B cell (primary cell): ENCODE data around the gene ENTHD1. TPM values are rescaled to one million over a fixed set of nuclear protein-coding genes. Genes with fewer than 3 reads are reported as not detected.

Source experiments
- ATAC-seq: fragments of 200-7000 bp; cut with Tn5 transposase; one replicate; pipeline ENCODE4 v1.10.0; 2021; ENCODE audit warnings: low read depth, mild to moderate bottlenecking, moderate number of reproducible peaks, moderate library complexity
- CTCF ChIA-PET: fragments of 350-600 bp; sonication (Branson Sonifier 250); formaldehyde crosslinking; loops from one replicate; lab custom pipeline; 2021; ENCODE audit warnings: antibody characterized with exemption, inconsistent platforms; lab: Charles Lee
- POLR2A ChIA-PET: fragments of 350-600 bp; sonication (Branson Sonifier 250); formaldehyde crosslinking; loops from one replicate; lab custom pipeline; 2021; ENCODE audit warnings: antibody characterized with exemption; lab: Charles Lee
- DNase-seq: peaks from one replicate; pipeline ENCODE4 v3.0.0; 2013
- H2AFZ ChIP-seq: 2 replicates; pipeline ENCODE4 v1.6.1; 2012; ENCODE audit warnings: mild to moderate bottlenecking, low read depth, low read length; ENCODE audit not compliant: insufficient read depth, poor library complexity, severe bottlenecking
- H3K27ac ChIP-seq, 2 donors: 1 replicate in 1 of 2; 2 replicates in 1 of 2; pipeline ENCODE4 v1.5.1; 2012 to 2013; ENCODE audit warnings: low read length in 2 of 2, mild to moderate bottlenecking in 2 of 2, moderate library complexity in 1 of 2
- H3K27me3 ChIP-seq, 4 experiments: fragments of 200-600 bp in 1 of 4; sonication (generic) in 1 of 4; replicated peaks in 1 of 4; 1 replicate in 2 of 4; 2 replicates in 2 of 4; pipeline versions ENCODE4 v1.6.1 to v1.7.0; 2013 to 2016; ENCODE audit warnings: low read length in 3 of 4, mild to moderate bottlenecking in 2 of 4, mixed read lengths in 1 of 4, moderate library complexity in 1 of 4; ENCODE audit not compliant: insufficient read depth in 4 of 4, control insufficient read depth in 3 of 4; ENCODE audit errors: control extremely low read depth in 1 of 4
- H3K36me3 ChIP-seq, 2 experiments: replicated peaks in 1 of 2; 1 replicate in 1 of 2; 2 replicates in 1 of 2; pipeline versions ENCODE4 v1.6.1 to v1.7.1; 2013; ENCODE audit warnings: low read length in 1 of 2; ENCODE audit not compliant: insufficient read depth in 2 of 2, control insufficient read depth in 1 of 2; ENCODE audit errors: control extremely low read depth in 1 of 2, extremely low read depth in 1 of 2
- H3K4me1 ChIP-seq, 2 donors: fragments of 200-600 bp in 1 of 2; sonication (generic) in 1 of 2; 1 replicate in 1 of 2; 2 replicates in 1 of 2; pipeline versions ENCODE4 v1.5.1 to v1.6.1; 2013 to 2017; ENCODE audit warnings: low read length in 2 of 2; ENCODE audit not compliant: control insufficient read depth in 2 of 2, insufficient read depth in 2 of 2
- H3K4me2 ChIP-seq: replicated peaks from 2 replicates; pipeline ENCODE3; 2012; ENCODE audit warnings: mild to moderate bottlenecking, low read depth, low read length; ENCODE audit not compliant: poor library complexity, severe bottlenecking
- H3K4me3 ChIP-seq, 5 experiments: fragments of 200-600 bp in 1 of 5; sonication (generic) in 1 of 5; 1 replicate in 3 of 5; 2 replicates in 2 of 5; pipeline versions ENCODE4 v1.5.1 to v1.7.0; 2011 to 2016; ENCODE audit warnings: low read length in 4 of 5, mild to moderate bottlenecking in 4 of 5, low read depth in 2 of 5, control low read depth in 1 of 5, moderate library complexity in 1 of 5; ENCODE audit not compliant: insufficient read depth in 1 of 5; ENCODE audit errors: control extremely low read depth in 1 of 5, extremely low read depth in 1 of 5
- H3K79me2 ChIP-seq: fragments of 200-600 bp; sonication (generic); one replicate; pipeline ENCODE4 v1.6.0; 2016; ENCODE audit warnings: low read length; ENCODE audit not compliant: control insufficient read depth, insufficient read depth
- H3K9ac ChIP-seq: fragments of 200-600 bp; sonication (generic); 2 replicates; pipeline ENCODE4 v1.6.1; 2017; ENCODE audit warnings: mild to moderate bottlenecking, low read length, moderate library complexity
- H3K9me3 ChIP-seq, 3 donors: one replicate each; pipeline versions ENCODE4 v1.6.1 to v1.7.1; 2013; ENCODE audit warnings: low read length in 2 of 3; ENCODE audit not compliant: control insufficient read depth in 2 of 3, insufficient read depth in 1 of 3; ENCODE audit errors: control extremely low read depth in 1 of 3
- H4K20me1 ChIP-seq: 2 replicates; pipeline ENCODE4 v1.6.0; 2012; ENCODE audit warnings: mild to moderate bottlenecking, low read length; ENCODE audit not compliant: insufficient read depth, control insufficient read depth, poor library complexity, severe bottlenecking
- H3K27ac Mint-ChIP-seq: one replicate; pipeline ENCODE4 v1.8.0; 2021; ENCODE audit warnings: mixed read lengths
- H3K27me3 Mint-ChIP-seq: one replicate; pipeline ENCODE4 v1.8.0; 2021; ENCODE audit warnings: mixed read lengths
- H3K4me1 Mint-ChIP-seq: one replicate; pipeline ENCODE4 v1.8.0; 2021; ENCODE audit warnings: mixed read lengths
- H3K4me3 Mint-ChIP-seq: one replicate; pipeline ENCODE4 v1.8.0; 2021; ENCODE audit warnings: mixed read lengths
- H3K9me3 Mint-ChIP-seq: one replicate; pipeline ENCODE4 v1.8.0; 2022; ENCODE audit warnings: mixed read lengths; ENCODE audit not compliant: insufficient read depth
- EZH2 ChIP-seq: IDR thresholded peaks from 2 replicates; pipeline ENCODE4 v1.6.1; 2012; ENCODE audit warnings: borderline replicate concordance, low read depth, mild to moderate bottlenecking, moderate library complexity, low read length; ENCODE audit not compliant: insufficient read depth, poor library complexity, severe bottlenecking
- WGBS: methylation state at CpG from one replicate; pipeline ENCODE4 v1.1.5; 2013; ENCODE audit warnings: missing lambda C conversion rate; ENCODE audit not compliant: insufficient coverage; 5-methylcytosine and 5-hydroxymethylcytosine counted together
- intact Hi-C: fragments of 100-400 bp; cut with micrococcal nuclease; formaldehyde crosslinking; loops from one replicate; pipeline ENCODE4 v1.10.0; 2022
- polyA plus RNA-seq: library from polyadenylated mRNA; depleted of rRNA; stranded (reverse); fragments of >200 nt; gene quantifications from 2 replicates; pipeline ENCODE4 v1.2.3, GENCODE V29; 2012
- total RNA-seq, 2 donors: library from RNA; stranded (reverse); fragments of 120-200 nt in 1 of 2; gene quantifications; 1 replicate in 1 of 2; 2 replicates in 1 of 2; pipeline versions ENCODE4 v1.2.3 to v1.2.4, GENCODE V29; 2013 to 2022
- TF ChIP-seq, protein P1 (sequence below): fragments of 200-600 bp; IDR thresholded peaks from one replicate; pipeline ENCODE4 v1.8.0; 2022; ENCODE audit warnings: antibody characterized with exemption, mild to moderate bottlenecking

Gene ENTHD1
- total and polyA plus RNA-seq, 2 donors (not counting 1 experiment from before 2014, with no cell fraction given): not detected

GRCh38 chr22:39706376-39707140, 187.0 kb downstream of the ENTHD1 start:
- no peak overlapping the region for H3K9ac ChIP-seq
- H3K27me3 ChIP-seq: peaks cover 0 to 3% (median 1%) of the 10 kb centered on the region in 4 experiments
- no peak overlapping the region for H3K4me2 ChIP-seq
- CTCF ChIA-PET: no interaction called here
- no peak overlapping the region for H3K4me3 ChIP-seq
- POLR2A ChIA-PET: no interaction called here
- no peaks in the 10 kb centered on the region for H3K9me3 ChIP-seq
- no peak for DNase-seq
- H3K4me1 Mint-ChIP-seq: no peaks in the 10 kb centered on the region
- H3K27ac Mint-ChIP-seq: no peak overlapping the region
- ATAC-seq: no peak
- peaks cover 28% of the 10 kb centered on the region for H3K27me3 Mint-ChIP-seq
- WGBS: 82% methylated on average over 27 of the region's 27 CpGs
- H3K79me2 ChIP-seq: no peaks in the 10 kb centered on the region
- no peak overlapping the region for H3K27ac ChIP-seq
- H4K20me1 ChIP-seq: no peaks in the 10 kb centered on the region
- intact Hi-C loops: no loop called here
- no peak overlapping the region for H2AFZ ChIP-seq
- no peaks in the 10 kb centered on the region for H3K4me1 ChIP-seq
- H3K9me3 Mint-ChIP-seq: no peaks in the 10 kb centered on the region
- no peak overlapping the region for H3K4me3 Mint-ChIP-seq
- no peaks in the 10 kb centered on the region for H3K36me3 ChIP-seq
- TF ChIP-seq, protein P1, sequence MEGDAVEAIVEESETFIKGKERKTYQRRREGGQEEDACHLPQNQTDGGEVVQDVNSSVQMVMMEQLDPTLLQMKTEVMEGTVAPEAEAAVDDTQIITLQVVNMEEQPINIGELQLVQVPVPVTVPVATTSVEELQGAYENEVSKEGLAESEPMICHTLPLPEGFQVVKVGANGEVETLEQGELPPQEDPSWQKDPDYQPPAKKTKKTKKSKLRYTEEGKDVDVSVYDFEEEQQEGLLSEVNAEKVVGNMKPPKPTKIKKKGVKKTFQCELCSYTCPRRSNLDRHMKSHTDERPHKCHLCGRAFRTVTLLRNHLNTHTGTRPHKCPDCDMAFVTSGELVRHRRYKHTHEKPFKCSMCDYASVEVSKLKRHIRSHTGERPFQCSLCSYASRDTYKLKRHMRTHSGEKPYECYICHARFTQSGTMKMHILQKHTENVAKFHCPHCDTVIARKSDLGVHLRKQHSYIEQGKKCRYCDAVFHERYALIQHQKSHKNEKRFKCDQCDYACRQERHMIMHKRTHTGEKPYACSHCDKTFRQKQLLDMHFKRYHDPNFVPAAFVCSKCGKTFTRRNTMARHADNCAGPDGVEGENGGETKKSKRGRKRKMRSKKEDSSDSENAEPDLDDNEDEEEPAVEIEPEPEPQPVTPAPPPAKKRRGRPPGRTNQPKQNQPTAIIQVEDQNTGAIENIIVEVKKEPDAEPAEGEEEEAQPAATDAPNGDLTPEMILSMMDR: no peak
- no peak for TF ChIP-seq EZH2

GRCh38 chr22:39705386-39705785, 188.2 kb downstream of the ENTHD1 start:
- ATAC-seq (no peak), DNase-seq (no peak)
- CTCF ChIA-PET: no interaction called here
- no peaks in the 10 kb centered on the region for H3K36me3 ChIP-seq
- POLR2A ChIA-PET: no interaction called here
- TF ChIP-seq, protein P1: no peak
- TF ChIP-seq EZH2: no peak
- H3K4me2 ChIP-seq: no peak overlapping the region
- intact Hi-C loops: no loop called here
- no peak overlapping the region for H3K9ac ChIP-seq
- H3K27me3 Mint-ChIP-seq: peaks cover 23% of the 10 kb centered on the region
- H3K4me1 Mint-ChIP-seq: no peaks in the 10 kb centered on the region
- H3K27ac ChIP-seq: no peak overlapping the region
- H3K9me3 Mint-ChIP-seq: no peaks in the 10 kb centered on the region
- no peak overlapping the region for H3K4me3 Mint-ChIP-seq
- H2AFZ ChIP-seq: no peak overlapping the region
- no peaks in the 10 kb centered on the region for H3K4me1 ChIP-seq
- H3K4me3 ChIP-seq: no peak overlapping the region
- no peaks in the 10 kb centered on the region for H4K20me1 ChIP-seq
- H3K79me2 ChIP-seq: no peaks in the 10 kb centered on the region
- H3K9me3 ChIP-seq: no peaks in the 10 kb centered on the region
- 93% methylated on average over 12 of the region's 12 CpGs for WGBS
- H3K27me3 ChIP-seq: peaks cover 0 to 2% (median 0%) of the 10 kb centered on the region in 4 experiments
- H3K27ac Mint-ChIP-seq: no peak overlapping the region
